Keratinocyte (primary cell): Measurements from ENCODE around the gene MID1. TPM values are rescaled to one million over a fixed set of nuclear protein-coding genes. Genes with fewer than 3 reads are reported as not detected.

Experiments used
- DNase-seq: peaks from one replicate; pipeline ENCODE4 v3.0.0-alpha.2; 2011; ENCODE audit warnings: low read depth, missing footprints, low spot score
- FAIRE-seq: peaks from 2 replicates; lab custom pipeline; 2011; peaks lifted over from hg19 to GRCh38; lab: Jason Lieb, UNC
- H2AFZ ChIP-seq: 2 replicates; pipeline ENCODE4 v1.6.0; 2012; ENCODE audit warnings: low read length, control low read depth, inconsistent platforms; ENCODE audit not compliant: control insufficient read depth
- H3K27ac ChIP-seq: 2 replicates; pipeline ENCODE4 v1.5.1; 2011; ENCODE audit warnings: low read length; ENCODE audit not compliant: control insufficient read depth, insufficient read depth
- H3K27me3 ChIP-seq: 3 replicates; pipeline ENCODE4 v1.6.0; 2011; ENCODE audit warnings: low read length; ENCODE audit not compliant: control insufficient read depth, insufficient read depth; ENCODE audit errors: extremely low read depth
- H3K36me3 ChIP-seq, 2 experiments: 2 replicates in 1 of 2; 3 replicates in 1 of 2; pipeline ENCODE4 v1.5.1; 2011; ENCODE audit warnings: low read length in 2 of 2, mild to moderate bottlenecking in 1 of 2; ENCODE audit not compliant: control insufficient read depth in 2 of 2, insufficient read depth in 2 of 2; ENCODE audit errors: extremely low read depth in 1 of 2
- H3K4me1 ChIP-seq: 3 replicates; pipeline ENCODE4 v1.5.1; 2011; ENCODE audit warnings: low read length; ENCODE audit not compliant: control insufficient read depth, insufficient read depth; ENCODE audit errors: extremely low read depth
- H3K4me2 ChIP-seq: 3 replicates; pipeline ENCODE4 v1.6.0; 2011; ENCODE audit warnings: low read depth, low read length; ENCODE audit not compliant: control insufficient read depth, insufficient read depth; ENCODE audit errors: extremely low read depth
- H3K4me3 ChIP-seq, 3 experiments: fragments of 200-600 bp in 1 of 3; sonication (generic) in 1 of 3; 2 replicates in 2 of 3; 3 replicates in 1 of 3; pipeline ENCODE4 v1.5.1; 2011 to 2016; ENCODE audit warnings: low read length in 3 of 3, mild to moderate bottlenecking in 3 of 3, control low read depth in 2 of 3, inconsistent platforms in 1 of 3, low read depth in 1 of 3, mixed read lengths in 1 of 3, mixed run types in 1 of 3, moderate library complexity in 1 of 3; ENCODE audit not compliant: control insufficient read depth in 2 of 3, insufficient read depth in 2 of 3; ENCODE audit errors: extremely low read depth in 1 of 3
- H3K79me2 ChIP-seq: 2 replicates; pipeline ENCODE4 v1.6.0; 2012; ENCODE audit warnings: low read length; ENCODE audit not compliant: control insufficient read depth, insufficient read depth
- H3K9ac ChIP-seq: 3 replicates; pipeline ENCODE4 v1.6.0; 2011; ENCODE audit warnings: low read length; ENCODE audit not compliant: control insufficient read depth, insufficient read depth; ENCODE audit errors: extremely low read depth
- H3K9me1 ChIP-seq: 3 replicates; pipeline ENCODE4 v1.6.0; 2011; ENCODE audit warnings: low read length; ENCODE audit not compliant: control insufficient read depth, insufficient read depth; ENCODE audit errors: extremely low read depth
- H3K9me3 ChIP-seq: 2 replicates; pipeline ENCODE4 v1.5.1; 2012; ENCODE audit warnings: low read depth, low read length; ENCODE audit not compliant: control insufficient read depth
- H4K20me1 ChIP-seq: 3 replicates; pipeline ENCODE4 v1.6.0; 2011; ENCODE audit warnings: low read length; ENCODE audit not compliant: control insufficient read depth, insufficient read depth; ENCODE audit errors: extremely low read depth
- CTCF ChIP-seq, 3 experiments: IDR thresholded peaks in 1 of 3; conservative IDR thresholded peaks in 1 of 3; optimal IDR thresholded peaks in 1 of 3; 2 replicates in 2 of 3; 3 replicates in 1 of 3; pipeline versions ENCODE3 to v1.5.1; 2011; ENCODE audit warnings: low read length in 3 of 3, mild to moderate bottlenecking in 3 of 3, moderate library complexity in 2 of 3, control low read depth in 1 of 3, inconsistent platforms in 1 of 3; ENCODE audit not compliant: insufficient read depth in 2 of 3; ENCODE audit errors: extremely low read depth in 1 of 3
- EZH2 ChIP-seq: IDR thresholded peaks from one replicate; pipeline ENCODE4 v1.6.1; 2012; ENCODE audit warnings: inconsistent platforms, mild to moderate bottlenecking, low read length, moderate library complexity
- dilution Hi-C: fragments of 300-500 bp; cut with MboI; formaldehyde crosslinking; loops from one replicate; pipeline ENCODE4 v1.7.0; 2020; ENCODE audit warnings: low sequenced_read_pairs; ENCODE audit not compliant: extremely low pct_ligation_motif_present
- polyA plus RNA-seq, 5 experiments: library from polyadenylated mRNA; depleted of rRNA in 3 of 5; stranded (reverse) in 3 of 5; stranded (forward) in 1 of 5; unstranded in 1 of 5; fragments of >200 nt; gene quantifications; 1 replicate in 1 of 5; 2 replicates in 3 of 5; 3 replicates in 1 of 5; pipeline versions ENCODE4 v1.2.1 to v1.2.3, GENCODE V29; 2011 to 2012; ENCODE audit warnings: missing spikeins in 2 of 5, low read depth in 1 of 5, low replicate concordance in 1 of 5

The MID1 gene
- polyA plus RNA-seq, 1 donor (not counting 4 experiments of a cell fraction or from before 2014, with no cell fraction given), result 9.2 TPM

- DNase-seq, result no peak
- no peak overlapping the region for H3K4me2 ChIP-seq
- no peaks in the 10 kb centered on the region for H3K9me3 ChIP-seq
- no peak for TF ChIP-seq EZH2
- TF ChIP-seq CTCF (optimal IDR thresholded peaks at IDR 0.05 in 1 of 3, IDR thresholded peaks at IDR 0.05 in 1 of 3, conservative IDR thresholded peaks at IDR 0.05 in 1 of 3; ENCODE audit: extremely low read depth in 1 of 3, insufficient read depth in 2 of 3, low read length in 3 of 3), result no peak
- H3K79me2 ChIP-seq, result no peaks in the 10 kb centered on the region
- H3K4me3 ChIP-seq, result no peak overlapping the region
- dilution Hi-C loops, result no loop called here
- H2AFZ ChIP-seq, result no peak overlapping the region
- H3K9me1 ChIP-seq, result no peaks in the 10 kb centered on the region
- no peaks in the 10 kb centered on the region for H3K36me3 ChIP-seq
- H3K27ac ChIP-seq, result no peak overlapping the region
- no peak overlapping the region for H3K9ac ChIP-seq
- no peaks in the 10 kb centered on the region for H4K20me1 ChIP-seq
- no peaks in the 10 kb centered on the region for H3K27me3 ChIP-seq
- no peak for FAIRE-seq
- H3K4me1 ChIP-seq, result no peaks in the 10 kb centered on the region
Measured at GRCh38 chrX:10404436-10404835, 215.9 kb downstream of the MID1 start.

- Histone ChIP-seq H3K4me2 (no peak overlapping the region), H2AFZ (no peak overlapping the region), H3K27ac (no peak overlapping the region), H3K36me3 (no peaks in the 10 kb centered on the region), H3K4me1 (no peaks in the 10 kb centered on the region), H4K20me1 (no peaks in the 10 kb centered on the region), H3K79me2 (no peaks in the 10 kb centered on the region), H3K9me1 (no peaks in the 10 kb centered on the region), H3K27me3 (no peaks in the 10 kb centered on the region), H3K9ac (no peak overlapping the region), H3K4me3 (no peak overlapping the region), H3K9me3 (no peaks in the 10 kb centered on the region)
- dilution Hi-C loops, result no loop called here
- TF ChIP-seq CTCF (optimal IDR thresholded peaks at IDR 0.05 in 1 of 3, IDR thresholded peaks at IDR 0.05 in 1 of 3, conservative IDR thresholded peaks at IDR 0.05 in 1 of 3; ENCODE audit: extremely low read depth in 1 of 3, insufficient read depth in 2 of 3, low read length in 3 of 3), result no peak
- TF ChIP-seq EZH2, result no peak
- DNase-seq, result no peak
- FAIRE-seq, result no peak
Measured at GRCh38 chrX:10401239-10401638, 219.1 kb downstream of the MID1 start.
